H1 (cell line): ENCODE data around the gene TMPRSS4. TPM values are rescaled to one million over a fixed set of nuclear protein-coding genes. Genes with fewer than 3 reads are reported as not detected.

Source experiments
- CTCF ChIA-PET: fragments of 300-600 bp; sonication (Branson Sonifier 250); formaldehyde crosslinking; loops from one replicate; lab custom pipeline; 2021; ENCODE audit not compliant: partially characterized antibody; lab: Charles Lee
- POLR2A ChIA-PET: fragments of 300-600 bp; sonication (Branson Sonifier 250); formaldehyde crosslinking; loops from one replicate; lab custom pipeline; 2021; ENCODE audit warnings: inconsistent platforms; ENCODE audit not compliant: partially characterized antibody; lab: Charles Lee
- DNase-seq, 2 experiments: peaks; one replicate each; pipeline versions ENCODE4 v3.0.0 to v3.0.0-alpha.2; 2010 to 2022; ENCODE audit warnings: low spot score in 2 of 2, low read depth in 1 of 2, mixed read lengths in 1 of 2
- FAIRE-seq: peaks from 2 replicates; lab custom pipeline; 2011; peaks lifted over from hg19 to GRCh38; lab: Jason Lieb, UNC
- H2AFZ ChIP-seq: 2 replicates; pipeline ENCODE4 v1.8.1; 2012; ENCODE audit warnings: low read length, inconsistent platforms
- H2AK5ac ChIP-seq: 2 replicates; pipeline ENCODE4 v1.6.1; 2013; ENCODE audit warnings: low read depth, low read length
- H2BK120ac ChIP-seq: replicated peaks from 2 replicates; pipeline ENCODE3; 2013; ENCODE audit warnings: low read depth, low read length, inconsistent platforms
- H2BK12ac ChIP-seq: 2 replicates; pipeline ENCODE4 v1.6.1; 2013; ENCODE audit warnings: low read depth, low read length
- H2BK15ac ChIP-seq: 2 replicates; pipeline ENCODE4 v1.6.1; 2013; ENCODE audit warnings: low read length
- H2BK20ac ChIP-seq: 2 replicates; pipeline ENCODE4 v1.6.1; 2013; ENCODE audit warnings: low read length
- H2BK5ac ChIP-seq: 2 replicates; pipeline ENCODE4 v1.6.1; 2013; ENCODE audit warnings: low read depth, low read length
- H3K14ac ChIP-seq: 2 replicates; pipeline ENCODE4 v1.6.1; 2013; ENCODE audit warnings: inconsistent platforms; ENCODE audit not compliant: insufficient read length
- H3K18ac ChIP-seq: 2 replicates; pipeline ENCODE4 v1.6.1; 2013; ENCODE audit warnings: low read length; ENCODE audit errors: extremely low read depth
- H3K23ac ChIP-seq: 2 replicates; pipeline ENCODE4 v1.6.1; 2013; ENCODE audit warnings: inconsistent platforms; ENCODE audit not compliant: insufficient read length
- H3K23me2 ChIP-seq: 2 replicates; pipeline ENCODE4 v1.6.1; 2013; ENCODE audit warnings: low read depth, low read length
- H3K27ac ChIP-seq: 2 replicates; pipeline ENCODE4 v1.6.1; 2011; ENCODE audit warnings: low read depth, low read length, inconsistent platforms
- H3K27me3 ChIP-seq, 4 experiments: replicated peaks in 1 of 4; 1 replicate in 1 of 4; 2 replicates in 3 of 4; pipeline versions ENCODE4 v1.6.1 to v1.8.1; 2011 to 2013; ENCODE audit warnings: low read length in 3 of 4, mild to moderate bottlenecking in 3 of 4, inconsistent platforms in 2 of 4, mixed read lengths in 2 of 4, moderate library complexity in 1 of 4; ENCODE audit not compliant: control insufficient read depth in 3 of 4, insufficient read depth in 3 of 4; ENCODE audit errors: extremely low read depth in 1 of 4
- H3K36me3 ChIP-seq, 4 experiments: 2 replicates each; pipeline versions ENCODE4 v1.6.1 to v1.8.1; 2011 to 2013; ENCODE audit warnings: mild to moderate bottlenecking in 4 of 4, low read length in 3 of 4, moderate library complexity in 2 of 4, control low read depth in 1 of 4, inconsistent platforms in 1 of 4; ENCODE audit not compliant: insufficient read depth in 4 of 4, control insufficient read depth in 2 of 4
- H3K4ac ChIP-seq: replicated peaks from 2 replicates; pipeline ENCODE3; 2013; ENCODE audit warnings: low read length, low read depth, mixed read lengths, inconsistent platforms; ENCODE audit not compliant: insufficient read length
- H3K4me1 ChIP-seq, 4 experiments: replicated peaks in 1 of 4; 1 replicate in 1 of 4; 2 replicates in 3 of 4; pipeline versions ENCODE4 v1.6.1 to v1.8.1; 2011 to 2013; ENCODE audit warnings: low read length in 3 of 4, inconsistent platforms in 2 of 4, mixed read lengths in 1 of 4; ENCODE audit not compliant: insufficient read depth in 4 of 4, control insufficient read depth in 3 of 4
- H3K4me2 ChIP-seq, 2 experiments: 2 replicates each; pipeline versions ENCODE4 v1.6.1 to v1.8.1; 2011 to 2013; ENCODE audit warnings: low read depth in 2 of 2, low read length in 2 of 2, control low read depth in 1 of 2, inconsistent platforms in 1 of 2, mild to moderate bottlenecking in 1 of 2; ENCODE audit not compliant: insufficient read depth in 1 of 2
- H3K4me3 ChIP-seq, 4 experiments: fragments of 200-600, 300-600 bp in 1 of 4; sonication (generic), shearing (Covaris generic), sonication (Bioruptor Twin) in 1 of 4; 2 replicates each; pipeline versions ENCODE4 v1.5.1 to v1.8.1; 2011 to 2016; ENCODE audit warnings: low read length in 4 of 4, low read depth in 3 of 4, control low read depth in 2 of 4, inconsistent platforms in 2 of 4, mild to moderate bottlenecking in 2 of 4, mixed read lengths in 1 of 4, moderate library complexity in 1 of 4; ENCODE audit not compliant: insufficient read depth in 2 of 4; ENCODE audit errors: extremely low read depth in 1 of 4
- H3K56ac ChIP-seq: replicated peaks from 2 replicates; pipeline ENCODE3; 2013; ENCODE audit warnings: low read depth, mild to moderate bottlenecking, mixed read lengths, low read length, inconsistent platforms; ENCODE audit not compliant: insufficient read length
- H3K79me1 ChIP-seq: 2 replicates; pipeline ENCODE4 v1.6.1; 2013; ENCODE audit warnings: low read depth, low read length, control low read depth
- H3K79me2 ChIP-seq, 2 experiments: 2 replicates each; pipeline versions ENCODE4 v1.6.1 to v1.8.1; 2012 to 2013; ENCODE audit warnings: low read length in 2 of 2, mild to moderate bottlenecking in 2 of 2, inconsistent platforms in 1 of 2; ENCODE audit not compliant: insufficient read depth in 2 of 2, control insufficient read depth in 1 of 2
- H3K9ac ChIP-seq, 4 experiments: replicated peaks in 1 of 4; 1 replicate in 1 of 4; 2 replicates in 3 of 4; pipeline versions ENCODE4 v1.6.1 to v1.8.1; 2011 to 2013; ENCODE audit warnings: low read depth in 3 of 4, low read length in 3 of 4, control low read depth in 2 of 4, mild to moderate bottlenecking in 2 of 4, moderate library complexity in 2 of 4, inconsistent platforms in 1 of 4; ENCODE audit errors: extremely low read depth in 1 of 4
- H3K9me3 ChIP-seq, 2 experiments: 2 replicates each; pipeline versions ENCODE4 v1.6.1 to v1.8.1; 2012 to 2013; ENCODE audit warnings: mild to moderate bottlenecking in 2 of 2, moderate library complexity in 2 of 2, control low read depth in 1 of 2, inconsistent platforms in 1 of 2, low read depth in 1 of 2, low read length in 1 of 2, mixed read lengths in 1 of 2; ENCODE audit not compliant: insufficient read depth in 2 of 2
- H4K20me1 ChIP-seq, 2 experiments: replicated peaks in 1 of 2; 2 replicates each; pipeline versions ENCODE3 to v1.8.1; 2011 to 2013; ENCODE audit warnings: inconsistent platforms in 2 of 2, low read length in 2 of 2, mild to moderate bottlenecking in 1 of 2; ENCODE audit not compliant: insufficient read depth in 2 of 2, control insufficient read depth in 1 of 2
- H4K5ac ChIP-seq: 2 replicates; pipeline ENCODE4 v1.6.1; 2013; ENCODE audit warnings: low read length, low read depth, mixed read lengths, inconsistent platforms; ENCODE audit not compliant: insufficient read length
- H4K8ac ChIP-seq: 2 replicates; pipeline ENCODE4 v1.8.0; 2013; ENCODE audit warnings: mild to moderate bottlenecking, moderate library complexity, low read length, inconsistent platforms; ENCODE audit not compliant: insufficient read depth; ENCODE audit errors: extremely low read depth
- H4K91ac ChIP-seq: replicated peaks from 2 replicates; pipeline ENCODE3; 2013; ENCODE audit warnings: low read length, mixed read lengths, inconsistent platforms; ENCODE audit not compliant: insufficient read length
- FOSL1 ChIP-seq: IDR thresholded peaks from 2 replicates; pipeline ENCODE4 v1.6.1; 2011; ENCODE audit warnings: mild to moderate bottlenecking, low read depth, low read length, moderate library complexity; ENCODE audit not compliant: insufficient read depth
- NRF1 ChIP-seq: IDR thresholded peaks from 2 replicates; pipeline ENCODE4 v1.6.1; 2011; ENCODE audit warnings: mild to moderate bottlenecking, low read depth, low read length, improper control_type of control experiment
- SIX5 ChIP-seq: IDR thresholded peaks from 2 replicates; pipeline ENCODE4 v1.6.1; 2011; ENCODE audit warnings: mild to moderate bottlenecking, low read depth, low read length
- TAF7 ChIP-seq: optimal IDR thresholded peaks from 2 replicates; pipeline ENCODE3; 2011; ENCODE audit warnings: low read depth, mild to moderate bottlenecking, inconsistent platforms, low read length, moderate library complexity, borderline replicate concordance
- WGBS, 2 experiments: shearing (Covaris generic) in 1 of 2; methylation state at CpG; one replicate each; pipeline versions ENCODE4 v1.1.6 to v1.1.7; 2013 to 2015; ENCODE audit warnings: low lambda C conversion rate in 2 of 2, mixed read lengths in 2 of 2, inconsistent platforms in 1 of 2, low coverage in 1 of 2, missing lambda C conversion rate in 1 of 2; ENCODE audit not compliant: insufficient replicate concordance in 2 of 2, insufficient coverage in 1 of 2, insufficient read length in 1 of 2; ENCODE audit errors: extremely low coverage in 1 of 2, missing lambda C conversion rate in 1 of 2; 5-methylcytosine and 5-hydroxymethylcytosine counted together
- polyA plus RNA-seq, 7 experiments: library from polyadenylated mRNA; depleted of rRNA in 3 of 7; stranded (reverse) in 5 of 7; unstranded in 2 of 7; fragments of >200 nt in 5 of 7; fragments of 200-250 nt in 2 of 7; gene quantifications; 1 replicate in 5 of 7; 2 replicates in 1 of 7; 4 replicates in 1 of 7; pipeline versions ENCODE4 v1.2.1 to v1.2.3, GENCODE V29; 2011 to 2013; ENCODE audit warnings: missing spikeins in 2 of 7, mixed read lengths in 2 of 7
- total RNA-seq: library from RNA; stranded (reverse); fragmentation: NEBNext Ultra II Directional; extraction: Animal tissue kit (Norgen Biotek cat#: 25700); gene quantifications from 2 replicates; pipeline ENCODE4 v1.2.1, GENCODE V29; 2021

TMPRSS4 gene
- total and polyA plus RNA-seq, 2 of the 8 experiments (the other 6 are each of a cell fraction or from before 2014, with no cell fraction given) = 0.11 to 0.58 TPM

GRCh38 chr11:118109231-118109630, 32.4 kb downstream of the TMPRSS4 start:
- no peaks in the 10 kb centered on the region; the same call in 1 of the 2 replicates for H3K23me2 ChIP-seq
- no peaks in the 10 kb centered on the region for H4K20me1 ChIP-seq
- H2BK15ac ChIP-seq = no peak overlapping the region
- H2AFZ ChIP-seq = no peak overlapping the region
- H3K4me1 ChIP-seq = peaks cover 0 to 3% (median under 1%) of the 10 kb centered on the region in 4 experiments; a peak in 4 of 7 replicates
- TF ChIP-seq SIX5 (no peak), NRF1 (no peak), FOSL1 (no peak), TAF7 (no peak)
- no peak overlapping the region for H4K91ac ChIP-seq
- no peak overlapping the region for H3K4me3 ChIP-seq
- H3K4me2 ChIP-seq = no peak overlapping the region
- no peak overlapping the region for H2BK12ac ChIP-seq
- no peak overlapping the region for H3K9ac ChIP-seq
- H2AK5ac ChIP-seq = no peak overlapping the region
- no peaks in the 10 kb centered on the region for H3K79me2 ChIP-seq
- no peak overlapping the region for H4K8ac ChIP-seq
- H2BK5ac ChIP-seq = peak overlapping the region; percentile 52; the same call in 1 of the 2 replicates
- FAIRE-seq (no peak), DNase-seq (no peak)
- H3K79me1 ChIP-seq = no peaks in the 10 kb centered on the region
- H3K27ac ChIP-seq = no peak overlapping the region
- no peak overlapping the region for H4K5ac ChIP-seq
- CTCF ChIA-PET = interaction anchor here (0.6 to 2.0 kb wide), 5 partner anchors 11 to 162 kb away, joined by 3 to 6 read pairs (median 3); no protein-coding TSS in a partner anchor
- no peak overlapping the region for H2BK20ac ChIP-seq
- no peak overlapping the region for H3K4ac ChIP-seq
- WGBS, 2 experiments = 83% methylated on average over 2 of the region's 2 CpGs; no CpG with 5 or more reads in 1 of the 2 experiments
- H3K18ac ChIP-seq = no peak overlapping the region
- no peaks in the 10 kb centered on the region for H3K36me3 ChIP-seq
- POLR2A ChIA-PET = interaction anchor here (2.7 kb wide), 1 partner anchor 10 kb away, joined by 7 read pairs; no protein-coding TSS in a partner anchor
- no peaks in the 10 kb centered on the region; a peak in 1 of 7 replicates for H3K27me3 ChIP-seq
- H3K9me3 ChIP-seq = no peaks in the 10 kb centered on the region
- no peak overlapping the region for H3K14ac ChIP-seq
- H2BK120ac ChIP-seq = no peak overlapping the region
- no peak overlapping the region for H3K23ac ChIP-seq
- no peak overlapping the region for H3K56ac ChIP-seq
